ENCODE data around the gene EVPL.
"Not testable (repeated sequence)": the region's sequence is repeated elsewhere in the genome, so short reads cannot be mapped to it uniquely, and the experiment has no call there.

Gene EVPL

DNA sequence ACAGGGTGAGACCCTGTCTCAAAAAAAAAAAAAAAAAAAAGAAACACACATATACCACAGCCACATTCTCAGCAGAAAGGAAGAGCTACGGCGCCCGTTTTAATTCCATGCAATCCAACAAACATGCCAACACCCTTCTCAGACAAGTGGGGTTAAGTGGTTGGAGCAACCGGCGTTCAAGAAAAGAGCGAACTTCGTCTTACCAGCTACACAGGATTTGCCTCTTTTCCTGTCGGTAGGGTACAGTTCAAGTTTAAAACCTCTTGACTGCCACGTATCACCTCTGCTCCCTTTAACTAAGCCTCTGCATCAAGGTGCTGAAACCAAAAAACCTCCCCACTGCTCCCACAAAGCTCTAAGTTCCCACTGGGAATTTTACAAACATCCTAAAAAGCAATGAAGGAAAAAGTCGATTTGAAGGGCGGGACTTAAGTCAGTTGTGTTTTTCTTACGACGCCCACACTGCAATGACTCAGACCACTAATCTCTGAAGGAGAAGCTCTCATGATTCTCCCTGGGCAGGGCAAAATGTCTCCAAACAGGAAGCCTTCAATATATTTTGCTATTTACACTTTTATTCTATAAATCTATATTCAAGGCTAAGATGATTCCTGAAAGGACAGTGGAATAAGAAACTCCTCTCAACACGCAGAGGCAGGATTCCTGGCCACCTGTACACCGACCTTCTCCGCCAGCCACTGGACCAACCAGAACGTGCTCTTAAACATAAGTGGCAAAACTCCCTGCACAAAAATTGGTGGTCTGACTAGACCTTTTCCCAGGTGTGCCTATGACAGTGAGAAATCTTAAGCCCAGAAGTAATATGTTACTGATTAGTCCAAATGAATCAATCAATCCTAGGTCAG lies 26.4 kb upstream of the EVPL start:
- no peak for TF ChIP-seq POLR2A (IDR thresholded peaks at IDR 0.05; ENCODE audit: low read depth, low read length)
- FAIRE-seq (no peak), DNase-seq (ENCODE audit: insufficient read length, low spot score) (no peak)

DNA sequence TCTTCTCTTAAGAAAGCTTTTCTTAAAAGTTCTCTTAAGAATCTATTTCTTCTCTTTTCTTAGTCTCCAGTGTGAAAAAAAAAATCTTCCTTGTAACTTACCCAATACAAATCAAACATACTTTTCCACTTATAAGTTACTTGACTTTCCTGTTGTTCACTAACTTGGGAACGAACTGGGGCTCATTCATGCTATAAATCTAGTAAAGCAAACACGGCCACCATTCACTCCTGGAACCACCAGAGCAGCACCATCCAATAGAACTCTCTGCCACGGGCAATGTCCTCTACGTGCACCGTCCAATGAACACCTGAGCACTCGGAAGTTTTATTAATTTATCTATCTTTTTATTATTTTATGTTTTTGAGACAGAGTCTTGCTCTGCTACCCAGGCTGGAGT lies 24.5 kb upstream of the EVPL start:
- FAIRE-seq, result no peak
- no peak for DNase-seq (ENCODE audit: insufficient read length, low spot score)
- no peak for TF ChIP-seq POLR2A (IDR thresholded peaks at IDR 0.05; ENCODE audit: low read depth, low read length)

DNA sequence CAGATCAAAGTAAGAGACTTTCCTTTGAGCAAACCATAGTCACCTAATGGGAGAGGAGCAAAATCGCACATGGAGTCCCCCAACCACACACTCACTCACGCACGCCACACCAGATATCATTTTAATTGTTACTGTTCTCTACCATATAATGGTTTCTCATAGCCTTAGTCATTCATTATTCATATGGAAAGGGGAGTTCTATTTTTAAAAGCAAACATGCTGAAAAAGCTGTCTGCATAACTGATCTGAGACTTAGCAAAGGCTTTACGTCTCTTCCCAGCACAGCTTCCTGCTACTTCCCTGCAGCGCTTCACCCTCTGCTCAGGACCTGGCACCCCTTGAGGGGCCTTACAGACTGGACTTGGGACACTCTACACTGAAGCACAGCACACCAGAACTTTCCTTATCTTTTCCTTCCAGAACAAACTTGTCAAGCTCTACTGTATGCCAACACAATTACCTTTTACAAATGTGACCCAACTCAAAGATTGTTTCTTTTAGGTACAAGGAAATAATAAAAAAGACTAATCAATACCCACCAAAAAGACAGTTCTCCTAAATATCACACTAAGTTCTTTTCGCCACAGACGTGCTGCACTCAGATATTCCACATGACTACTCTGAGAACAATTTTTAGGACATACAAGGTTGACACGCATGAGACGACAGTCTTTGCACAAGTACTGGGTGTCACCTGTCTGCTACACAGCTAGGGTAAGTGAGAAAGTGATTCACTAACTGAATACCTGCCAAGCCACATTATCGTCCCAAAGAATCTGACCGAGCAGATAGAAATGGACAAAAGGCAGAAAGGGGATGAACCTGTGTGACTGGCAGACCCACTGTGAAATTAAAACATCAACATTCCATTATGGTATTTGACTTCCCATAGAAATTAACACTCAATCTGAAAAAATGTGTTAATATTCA lies 23.7 kb upstream of the EVPL start:
- no peak for DNase-seq (ENCODE audit: insufficient read length, low spot score)
- no peak for TF ChIP-seq POLR2A (IDR thresholded peaks at IDR 0.05; ENCODE audit: low read depth, low read length)
- no peak for FAIRE-seq

DNA sequence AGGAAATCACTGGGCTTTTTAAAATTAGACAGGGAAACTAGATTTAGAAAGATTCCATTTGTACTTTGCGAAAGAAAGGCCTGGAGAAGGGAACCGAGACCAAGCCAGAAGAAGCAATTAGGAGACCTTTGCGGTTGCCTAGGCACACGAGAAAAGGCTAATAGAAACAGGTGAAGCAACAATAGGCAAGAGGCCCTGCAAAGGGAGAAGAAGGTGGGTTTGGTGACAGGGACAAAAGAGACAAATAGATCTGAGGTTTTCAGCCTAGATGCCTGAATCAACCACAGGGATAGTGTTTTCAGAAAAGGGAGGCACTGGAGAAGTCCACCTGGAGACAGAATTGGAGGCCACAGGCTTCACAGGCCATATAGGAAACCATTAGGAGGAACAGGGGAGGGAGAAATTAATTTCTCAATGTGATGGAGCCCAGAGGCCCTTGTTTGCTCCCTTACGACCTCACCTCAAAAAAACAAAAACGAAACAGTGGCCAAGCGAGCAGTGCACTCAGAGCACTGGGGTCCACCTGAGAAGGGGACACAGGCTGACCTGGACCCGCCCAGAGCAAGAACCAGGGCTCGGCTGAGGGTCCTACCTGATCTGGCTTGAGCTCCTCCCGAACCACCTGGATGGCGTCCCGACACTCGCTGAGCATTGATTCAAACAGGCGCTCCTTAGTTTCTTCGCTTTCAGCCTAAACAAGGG lies 22.9 kb upstream of the EVPL start:
- TF ChIP-seq POLR2A (IDR thresholded peaks at IDR 0.05; ENCODE audit: low read depth, low read length), result no peak
- DNase-seq (ENCODE audit: insufficient read length, low spot score) (no peak), FAIRE-seq (no peak)

DNA sequence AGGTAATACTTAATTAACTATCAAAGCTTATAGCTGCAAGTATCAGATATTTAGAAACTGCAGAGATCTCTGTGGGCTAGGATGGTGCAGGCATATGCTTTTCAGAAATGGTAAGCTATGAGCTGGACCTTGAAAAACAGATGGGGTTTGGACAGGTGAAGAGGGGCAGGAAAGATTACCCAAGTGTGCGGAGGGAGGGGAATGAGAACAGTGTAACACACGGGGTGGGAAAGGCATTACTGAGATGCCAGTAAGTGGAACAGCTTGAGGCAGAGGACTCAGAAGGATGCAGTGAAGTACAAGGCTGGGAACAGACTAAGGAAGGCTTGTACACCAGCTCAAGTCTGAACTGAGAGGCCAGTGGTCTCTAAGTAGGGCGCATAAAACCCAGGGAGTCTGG lies 22.1 kb upstream of the EVPL start:
- no peak for FAIRE-seq
- no peak for TF ChIP-seq POLR2A (IDR thresholded peaks at IDR 0.05; ENCODE audit: low read depth, low read length)

DNA sequence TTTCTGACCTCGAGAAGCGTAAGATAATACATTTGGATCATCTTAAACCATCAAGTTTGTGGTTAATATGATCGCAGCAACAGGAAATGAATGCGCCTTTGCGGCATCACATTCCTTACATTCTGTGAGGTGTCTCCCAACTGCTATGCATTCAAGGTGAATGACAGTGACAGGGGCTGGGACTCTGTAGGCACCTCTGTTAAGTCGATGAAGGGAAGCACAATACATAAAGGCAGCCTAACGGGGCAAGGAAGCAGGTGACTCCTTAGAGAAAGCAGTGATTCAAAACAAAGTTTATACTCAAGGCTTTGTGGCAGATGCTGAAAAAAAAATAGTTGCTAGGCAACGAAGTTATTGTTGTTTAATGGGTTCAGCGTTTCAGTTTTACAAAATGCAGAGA lies 21.6 kb upstream of the EVPL start:
- TF ChIP-seq POLR2A (IDR thresholded peaks at IDR 0.05; ENCODE audit: low read depth, low read length), result no peak
- DNase-seq (ENCODE audit: insufficient read length, low spot score), result no peak
- no peak for FAIRE-seq

More for the DNA sequence above, 22.1 kb upstream of the EVPL start:
- no peak for DNase-seq (ENCODE audit: insufficient read length, low spot score)

DNA sequence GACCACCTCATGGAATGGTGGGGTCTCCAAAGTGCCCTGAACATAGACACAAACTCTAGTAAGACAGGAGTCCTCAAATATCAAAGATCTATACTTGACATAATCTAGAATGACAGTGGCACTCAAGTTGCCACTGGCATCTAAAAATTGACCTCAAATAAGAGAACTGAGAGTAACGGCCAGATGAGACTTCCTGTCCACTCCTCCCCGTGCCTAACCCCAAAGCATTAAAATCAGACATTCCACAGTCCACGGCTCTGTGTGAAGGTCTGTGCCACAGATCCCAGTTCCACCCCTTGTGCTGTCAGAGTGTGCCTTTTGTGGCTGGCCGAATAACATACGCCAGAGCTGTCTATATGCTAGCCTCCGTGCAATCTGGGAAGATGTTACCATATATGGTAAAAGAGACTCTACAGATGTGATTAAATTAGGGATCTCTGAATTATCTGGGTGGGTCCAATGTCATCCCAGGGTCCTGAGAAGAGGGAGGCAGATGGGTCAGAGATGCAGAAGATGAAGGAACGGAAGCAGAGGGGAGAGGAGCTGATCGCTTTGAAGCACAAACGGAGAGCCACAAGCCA lies 21.0 kb upstream of the EVPL start:
- FAIRE-seq (no peak), DNase-seq (ENCODE audit: insufficient read length, low spot score) (no peak)
- no peak for TF ChIP-seq POLR2A (IDR thresholded peaks at IDR 0.05; ENCODE audit: low read depth, low read length)

DNA sequence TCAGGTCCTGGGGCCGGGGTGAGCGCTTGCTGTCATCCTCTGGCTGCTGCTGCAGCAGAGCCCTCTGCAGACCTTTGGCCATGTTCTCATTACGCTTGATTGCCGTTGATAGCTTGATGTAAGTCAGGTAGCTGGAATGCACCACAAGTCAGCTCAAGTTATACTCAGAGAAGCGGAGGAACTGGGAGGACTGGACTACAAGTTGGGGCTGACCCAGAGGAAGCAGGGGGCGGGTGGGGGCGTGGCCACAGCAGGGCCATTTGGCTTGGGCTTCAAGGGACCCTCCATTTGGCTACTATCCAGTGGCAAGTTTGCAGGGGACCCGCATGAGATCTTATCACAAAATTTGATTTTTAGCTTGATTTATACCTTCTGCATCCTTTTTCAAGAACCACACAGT lies 19.0 kb upstream of the EVPL start:
- FAIRE-seq, result no peak
- no peak for TF ChIP-seq POLR2A (IDR thresholded peaks at IDR 0.05; ENCODE audit: low read depth, low read length)
- DNase-seq (ENCODE audit: insufficient read length, low spot score), result no peak

DNA sequence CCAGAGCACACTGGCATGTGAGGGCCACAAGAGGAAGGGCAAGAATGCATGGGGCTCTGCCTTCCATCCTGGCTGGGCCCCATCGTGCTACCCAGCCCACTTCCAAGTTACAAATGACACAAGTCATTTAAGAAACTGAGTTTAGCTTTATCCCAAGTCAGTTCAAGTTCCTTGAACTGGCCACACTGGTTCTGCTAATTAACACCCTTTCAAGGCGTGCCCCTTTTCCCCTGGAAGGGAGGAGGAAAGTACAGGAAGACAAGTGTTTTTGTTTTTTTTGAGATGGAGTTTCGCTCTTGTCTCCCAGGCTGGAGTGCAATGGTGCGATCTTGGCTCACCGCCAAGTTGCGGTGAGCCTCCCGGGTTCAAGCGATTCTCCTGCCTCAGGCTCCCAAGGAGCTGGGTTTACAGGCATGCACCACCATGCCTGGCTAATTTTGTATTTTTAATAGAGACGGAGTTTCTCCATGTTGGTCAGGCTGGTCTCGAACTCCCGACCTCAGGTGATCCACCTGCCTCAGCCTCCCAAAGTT lies 17.4 kb upstream of the EVPL start:
- not testable (repeated sequence) for FAIRE-seq; DNase-seq (ENCODE audit: insufficient read length, low spot score)

DNA sequence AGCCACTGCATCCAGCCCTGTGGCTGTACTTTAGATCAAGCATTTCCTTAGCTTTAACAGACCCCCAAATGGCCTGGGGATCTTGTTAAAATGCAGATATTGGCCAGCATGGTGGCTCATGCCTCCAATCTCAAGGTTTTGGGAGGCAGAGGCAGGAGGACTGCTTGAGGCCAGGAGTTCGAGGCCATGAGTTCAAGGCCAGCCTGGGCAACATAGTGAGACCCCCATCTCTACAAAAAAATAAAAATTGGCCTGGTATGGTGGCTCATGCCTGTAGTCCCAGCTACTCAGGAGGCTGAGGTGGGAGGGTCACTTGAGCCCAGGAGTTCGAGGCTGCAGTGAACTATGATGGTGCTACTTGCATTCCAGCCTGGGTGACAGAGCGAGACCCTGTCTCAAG lies 15.8 kb upstream of the EVPL start:
- FAIRE-seq; DNase-seq (ENCODE audit: insufficient read length, low spot score): not testable (repeated sequence)

DNA sequence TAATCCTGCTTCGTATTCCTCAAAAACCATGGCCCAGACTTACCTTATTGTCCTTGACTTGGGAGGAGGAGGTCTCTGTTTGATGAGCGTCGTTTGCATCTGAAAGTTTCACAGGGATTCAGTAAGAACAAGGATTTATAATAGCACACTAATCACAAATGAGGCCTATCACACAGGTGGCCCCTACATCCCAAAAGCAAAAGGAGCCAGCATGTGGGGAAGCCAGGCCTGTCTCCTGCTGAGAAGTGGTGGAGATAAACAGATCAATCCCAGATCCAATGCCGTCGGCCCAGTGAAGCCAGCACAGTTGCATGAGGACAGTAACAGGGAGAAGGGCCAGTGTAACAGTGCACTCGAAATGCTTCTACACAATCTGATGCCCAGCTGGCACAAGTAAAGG lies 13.3 kb upstream of the EVPL start:
- FAIRE-seq, result no peak
- TF ChIP-seq POLR2A (IDR thresholded peaks at IDR 0.05; ENCODE audit: low read depth, low read length), result no peak
- no peak for DNase-seq (ENCODE audit: insufficient read length, low spot score)

DNA sequence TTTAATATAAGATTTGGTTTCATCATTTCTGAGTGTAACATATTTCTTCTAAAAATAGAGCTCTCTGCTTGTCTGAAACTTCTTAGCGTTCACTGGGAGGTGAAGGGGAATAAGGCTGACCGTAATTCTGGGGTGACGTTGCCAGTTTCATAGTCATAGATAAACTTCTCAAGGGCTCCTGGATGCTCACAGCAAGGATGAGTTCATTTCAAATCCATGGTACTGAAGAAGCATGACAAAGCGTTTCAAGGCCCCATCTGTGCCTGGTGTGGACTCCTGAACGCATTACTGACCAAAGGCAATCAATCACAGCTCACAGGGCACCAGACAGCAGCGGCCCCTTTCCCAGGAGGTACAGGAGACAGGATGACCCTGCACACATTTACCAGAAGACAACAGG lies 12.0 kb upstream of the EVPL start:
- FAIRE-seq (no peak), DNase-seq (ENCODE audit: insufficient read length, low spot score) (no peak)
- TF ChIP-seq POLR2A (IDR thresholded peaks at IDR 0.05; ENCODE audit: low read depth, low read length), result no peak

DNA sequence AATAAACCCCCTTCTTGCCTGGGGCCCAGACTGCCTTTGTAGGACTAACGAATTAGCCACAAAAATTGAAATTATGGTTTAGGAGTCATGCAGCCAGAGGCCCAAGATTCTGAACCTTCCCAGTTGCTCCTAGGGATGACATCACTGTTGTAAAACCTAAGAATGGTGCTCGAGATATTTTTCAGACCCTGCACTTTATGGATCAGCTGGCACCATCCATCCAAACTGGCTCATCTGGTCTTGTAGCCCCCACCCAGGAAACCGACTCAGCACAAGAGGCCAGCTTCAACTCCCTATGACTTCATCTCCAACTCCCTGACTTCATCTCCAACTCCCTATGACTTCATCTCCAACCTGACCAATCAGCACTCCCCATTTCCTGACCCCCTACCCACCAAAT lies 10.9 kb upstream of the EVPL start:
- FAIRE-seq (no peak), DNase-seq (ENCODE audit: insufficient read length, low spot score) (no peak)
- TF ChIP-seq POLR2A (IDR thresholded peaks at IDR 0.05; ENCODE audit: low read depth, low read length), result no peak
